PC-3 (cell line): ENCODE data around the gene SCN5A. TPM values are rescaled to one million over a fixed set of nuclear protein-coding genes. Genes with fewer than 3 reads are reported as not detected.

ENCODE experiments used
- ATAC-seq: fragments of 200-7000 bp; cut with Tn5 transposase; 2 replicates; pipeline ENCODE4 v1.9.1; 2020; ENCODE audit warnings: mild to moderate bottlenecking, moderate library complexity
- BruUV-seq: library from RNA; stranded (reverse); fragments of 400-500 nt; replicated peaks from 2 replicates; lab custom pipeline; 2021; lab: Mats Ljungman, UMichigan
- CTCF ChIA-PET: fragments of 300-600 bp; sonication (Branson Sonifier 250); formaldehyde crosslinking; loops from one replicate; lab custom pipeline; 2022; ENCODE audit warnings: antibody characterized with exemption; lab: Charles Lee
- POLR2A ChIA-PET: fragments of 300-600 bp; sonication (Branson Sonifier 250); formaldehyde crosslinking; loops from one replicate; lab custom pipeline; 2022; ENCODE audit warnings: antibody characterized with exemption; ENCODE audit not compliant: unreplicated experiment; lab: Charles Lee
- DNase-seq: peaks from one replicate; pipeline ENCODE4 v3.0.0-alpha.2; 2015
- H2AFZ ChIP-seq: fragments of 300-600 bp; sonication (generic); 2 replicates; pipeline ENCODE4 v1.6.0; 2016; ENCODE audit warnings: antibody characterized with exemption, low read length
- H3F3A ChIP-seq: fragments of 300-600 bp; sonication (generic); one replicate; pipeline ENCODE4 v1.6.0; 2017; ENCODE audit warnings: antibody characterized with exemption, low read length, control low read depth, mild to moderate bottlenecking; ENCODE audit not compliant: unreplicated experiment
- H3K27ac ChIP-seq: fragments of 300-600 bp; sonication (generic); 2 replicates; pipeline ENCODE4 v1.5.1; 2016; ENCODE audit warnings: mild to moderate bottlenecking, low read length
- H3K27me3 ChIP-seq: fragments of 300-600 bp; sonication (generic); 2 replicates; pipeline ENCODE4 v1.6.1; 2016; ENCODE audit warnings: low read length, mixed read lengths
- H3K36me3 ChIP-seq: fragments of 300-600 bp; sonication (generic); 2 replicates; pipeline ENCODE4 v1.6.1; 2016; ENCODE audit warnings: low read depth, mixed run types, low read length, mixed read lengths
- H3K4me1 ChIP-seq: fragments of 300-600 bp; sonication (generic); 2 replicates; pipeline ENCODE4 v1.5.1; 2016; ENCODE audit warnings: low read length; ENCODE audit not compliant: insufficient read depth
- H3K4me2 ChIP-seq: fragments of 300-600 bp; sonication (generic); 2 replicates; pipeline ENCODE4 v1.6.0; 2016; ENCODE audit warnings: low read length
- H3K4me3 ChIP-seq: fragments of 300-600 bp; sonication (generic); 2 replicates; pipeline ENCODE4 v1.5.1; 2016; ENCODE audit warnings: mild to moderate bottlenecking, low read length, mixed read lengths
- H3K79me2 ChIP-seq: fragments of 300-600 bp; sonication (generic); 2 replicates; pipeline ENCODE4 v1.6.1; 2017; ENCODE audit warnings: low read length, mixed read lengths
- H3K9ac ChIP-seq: fragments of 300-600 bp; sonication (generic); 2 replicates; pipeline ENCODE4 v1.6.0; 2016; ENCODE audit warnings: mild to moderate bottlenecking, low read length
- H3K9me2 ChIP-seq: fragments of 300-600 bp; sonication (generic); replicated peaks from 2 replicates; pipeline ENCODE4 v1.6.1; 2016; ENCODE audit warnings: mixed run types, low read length, mixed read lengths
- H3K9me3 ChIP-seq: fragments of 300-600 bp; sonication (generic); 2 replicates; pipeline ENCODE4 v1.6.1; 2016; ENCODE audit warnings: low read length, mixed read lengths
- H4K20me1 ChIP-seq: fragments of 300-600 bp; sonication (generic); 2 replicates; pipeline ENCODE4 v1.6.1; 2016; ENCODE audit warnings: low read length, mixed read lengths
- EZH2 ChIP-seq: fragments of 300-600 bp; sonication (generic); IDR thresholded peaks from one replicate; pipeline ENCODE4 v1.6.1; 2017; ENCODE audit warnings: antibody characterized with exemption, mild to moderate bottlenecking, low read length; ENCODE audit not compliant: unreplicated experiment
- EZH2phosphoT487 ChIP-seq: fragments of 300-600 bp; sonication (generic); IDR thresholded peaks from 2 replicates; pipeline ENCODE4 v1.6.1; 2018; ENCODE audit warnings: mild to moderate bottlenecking, antibody characterized with exemption, low read length, borderline replicate concordance
- intact Hi-C: fragments of 100-400 bp; cut with micrococcal nuclease; formaldehyde crosslinking; loops from 2 replicates; pipeline ENCODE4 v1.9.0; 2023
- total RNA-seq: library from RNA; depleted of rRNA; stranded (reverse); fragments of >200 nt; gene quantifications from 2 replicates; pipeline ENCODE4 v1.2.3, GENCODE V29; 2014
- TF ChIP-seq, protein P1 (sequence below): fragments of 300-600 bp; sonication (generic); conservative IDR thresholded peaks from 2 replicates; pipeline ENCODE4 v1.5.1; 2017; ENCODE audit warnings: antibody characterized with exemption, low read depth, mild to moderate bottlenecking, low read length

Gene SCN5A
- total RNA-seq, 1 experiment from 2014 or later = not detected

DNA sequence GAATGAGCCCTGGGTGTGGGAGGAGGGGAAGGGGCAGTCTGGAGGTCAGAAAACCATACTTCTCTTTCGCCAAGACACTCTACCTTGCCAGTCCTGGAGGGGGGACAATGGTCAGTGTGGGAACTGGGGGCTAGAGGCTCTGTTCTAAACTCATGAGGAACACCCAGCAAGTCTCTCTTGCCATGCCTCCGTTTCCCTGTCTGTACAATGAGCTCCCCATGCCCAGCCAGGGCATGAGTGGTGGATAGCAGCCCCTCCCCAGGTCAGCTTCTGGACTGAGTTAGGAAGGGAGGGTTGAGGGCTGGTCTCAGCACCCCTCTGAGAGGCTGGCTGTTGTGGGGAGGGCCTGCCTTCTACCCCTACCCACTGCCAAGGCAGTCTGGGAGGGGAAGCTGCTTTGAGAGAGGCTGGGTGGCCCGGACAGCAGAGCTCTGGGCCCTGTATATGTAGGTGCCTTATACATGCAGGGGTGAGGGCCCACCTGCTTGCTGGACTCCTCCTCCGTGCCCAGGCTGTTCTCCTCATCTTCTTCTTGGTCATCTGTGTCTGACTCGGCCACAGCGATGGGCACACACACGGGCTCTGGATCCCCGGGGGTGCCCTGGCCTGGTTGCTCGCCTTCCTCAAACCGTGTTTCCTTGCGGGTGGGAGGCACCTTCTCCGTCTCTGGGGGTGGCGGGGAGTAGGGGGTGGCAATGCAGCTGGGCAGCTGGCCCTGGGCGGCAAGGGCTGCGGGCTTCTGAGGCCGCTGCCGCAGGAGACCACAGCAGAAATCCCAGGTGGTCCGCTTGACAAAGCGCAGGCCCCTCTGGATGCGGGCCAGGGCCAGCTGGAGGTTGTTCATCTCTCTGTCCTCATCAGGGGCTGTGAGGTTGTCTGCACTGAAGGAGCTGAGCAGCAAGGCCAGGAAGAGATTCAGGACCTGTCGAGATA is 68.8 kb downstream of the SCN5A start:
- no peak overlapping the region for H3K4me2 ChIP-seq
- no peaks in the 10 kb centered on the region for H4K20me1 ChIP-seq
- CTCF ChIA-PET = no interaction called here
- BruUV-seq = no TSS peak
- ATAC-seq = no peak
- intact Hi-C loops = no loop called here
- POLR2A ChIA-PET = no interaction called here
- H2AFZ ChIP-seq = no peak overlapping the region
- H3K36me3 ChIP-seq = no peaks in the 10 kb centered on the region
- TF ChIP-seq, protein P1, sequence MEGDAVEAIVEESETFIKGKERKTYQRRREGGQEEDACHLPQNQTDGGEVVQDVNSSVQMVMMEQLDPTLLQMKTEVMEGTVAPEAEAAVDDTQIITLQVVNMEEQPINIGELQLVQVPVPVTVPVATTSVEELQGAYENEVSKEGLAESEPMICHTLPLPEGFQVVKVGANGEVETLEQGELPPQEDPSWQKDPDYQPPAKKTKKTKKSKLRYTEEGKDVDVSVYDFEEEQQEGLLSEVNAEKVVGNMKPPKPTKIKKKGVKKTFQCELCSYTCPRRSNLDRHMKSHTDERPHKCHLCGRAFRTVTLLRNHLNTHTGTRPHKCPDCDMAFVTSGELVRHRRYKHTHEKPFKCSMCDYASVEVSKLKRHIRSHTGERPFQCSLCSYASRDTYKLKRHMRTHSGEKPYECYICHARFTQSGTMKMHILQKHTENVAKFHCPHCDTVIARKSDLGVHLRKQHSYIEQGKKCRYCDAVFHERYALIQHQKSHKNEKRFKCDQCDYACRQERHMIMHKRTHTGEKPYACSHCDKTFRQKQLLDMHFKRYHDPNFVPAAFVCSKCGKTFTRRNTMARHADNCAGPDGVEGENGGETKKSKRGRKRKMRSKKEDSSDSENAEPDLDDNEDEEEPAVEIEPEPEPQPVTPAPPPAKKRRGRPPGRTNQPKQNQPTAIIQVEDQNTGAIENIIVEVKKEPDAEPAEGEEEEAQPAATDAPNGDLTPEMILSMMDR = no peak
- TF ChIP-seq EZH2phosphoT487 = no peak
- no peak for TF ChIP-seq EZH2
- no peaks in the 10 kb centered on the region for H3K9me2 ChIP-seq
- H3K9ac ChIP-seq = no peak overlapping the region
- H3K4me1 ChIP-seq = no peaks in the 10 kb centered on the region
- no peaks in the 10 kb centered on the region for H3K79me2 ChIP-seq
- no peak overlapping the region for H3K4me3 ChIP-seq
- no peaks in the 10 kb centered on the region for H3K9me3 ChIP-seq
- no peak for DNase-seq
- no peak overlapping the region for H3K27ac ChIP-seq
- H3K27me3 ChIP-seq = peaks cover 57% of the 10 kb centered on the region
- H3F3A ChIP-seq = no peaks in the 10 kb centered on the region

DNA sequence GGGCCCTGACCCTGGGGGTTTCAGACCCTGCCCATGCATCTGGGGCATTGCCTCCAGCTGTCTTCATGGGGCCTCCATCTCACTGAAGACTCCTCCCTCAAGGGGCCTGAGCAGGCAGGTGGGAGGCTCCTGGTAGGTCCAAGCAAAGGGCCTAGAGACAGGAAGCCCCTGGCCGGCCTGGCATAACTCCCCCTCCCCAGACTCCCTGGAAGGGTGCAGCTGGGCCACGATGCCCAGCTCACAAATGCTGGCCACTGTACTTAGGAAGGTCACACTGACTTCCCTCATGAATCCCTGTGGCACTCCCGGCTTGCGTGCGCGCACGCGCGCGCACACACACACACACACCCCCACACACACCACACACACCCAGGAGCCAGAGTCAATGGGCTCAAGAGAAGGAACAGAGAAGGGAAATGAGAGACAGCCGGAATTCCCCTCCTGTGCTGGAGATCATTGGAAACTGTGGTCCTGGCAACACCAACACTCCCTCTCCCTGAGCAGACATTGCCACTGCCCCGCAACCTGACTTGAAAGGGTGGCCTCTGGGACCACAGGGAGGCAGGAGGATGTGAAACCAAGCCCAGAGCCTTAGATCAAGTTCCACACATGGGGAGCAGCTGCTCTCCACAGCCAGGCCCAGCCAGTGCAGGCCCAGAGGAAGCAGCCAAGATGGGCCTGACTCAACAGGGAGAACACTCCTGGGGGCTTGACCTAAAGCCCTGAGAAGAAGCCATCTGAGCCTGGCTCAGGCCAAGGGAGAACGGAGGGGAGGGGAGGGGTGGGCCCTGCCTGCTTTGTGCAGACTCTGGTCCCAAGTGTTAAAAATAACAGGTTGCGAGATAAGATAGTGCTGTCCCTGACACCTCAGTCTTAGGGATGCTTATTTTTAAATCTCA is 69.7 kb downstream of the SCN5A start:
- ChIA-PET CTCF (no interaction called here), POLR2A (no interaction called here)
- Histone ChIP-seq H3K9ac (no peak overlapping the region), H3K9me2 (no peaks in the 10 kb centered on the region), H3K79me2 (no peaks in the 10 kb centered on the region), H3K4me3 (no peak overlapping the region), H3K36me3 (no peaks in the 10 kb centered on the region), H3K4me2 (no peak overlapping the region), H3K4me1 (no peaks in the 10 kb centered on the region), H3K27me3 (peaks cover 50% of the 10 kb centered on the region), H3F3A (no peaks in the 10 kb centered on the region), H4K20me1 (no peaks in the 10 kb centered on the region), H3K27ac (no peak overlapping the region), H3K9me3 (no peaks in the 10 kb centered on the region), H2AFZ (no peak overlapping the region)
- intact Hi-C loops = no loop called here
- BruUV-seq = no TSS peak
- TF ChIP-seq, protein P1 = no peak
- TF ChIP-seq EZH2phosphoT487 = no peak
- no peak for TF ChIP-seq EZH2
- DNase-seq (no peak), ATAC-seq (no peak)
